T-helper 2 cell treated with Interferon-gamma antibody and Interleukin-4, amounts not matched to agents 5 μg/mL and 100 μg/mL, for 36 hours (primary cell): ENCODE data around the gene PHF13.

Experiments used
- DNase-seq: peaks from one replicate; pipeline ENCODE4 v3.0.0; 2021; ENCODE audit warnings: low spot score
- H3K27ac Mint-ChIP-seq: one replicate; pipeline ENCODE4 v1.8.0; 2021; ENCODE audit warnings: mild to moderate bottlenecking, mixed read lengths
- H3K27me3 Mint-ChIP-seq: one replicate; pipeline ENCODE4 v1.8.0; 2021; ENCODE audit warnings: low read depth, mixed read lengths
- H3K36me3 Mint-ChIP-seq: one replicate; pipeline ENCODE4 v1.8.0; 2021; ENCODE audit warnings: low read depth, mixed read lengths
- H3K4me1 Mint-ChIP-seq: one replicate; pipeline ENCODE4 v1.8.0; 2021; ENCODE audit warnings: low read depth, mixed read lengths
- H3K4me3 Mint-ChIP-seq: one replicate; pipeline ENCODE4 v1.8.0; 2022; ENCODE audit warnings: mild to moderate bottlenecking, moderate library complexity, mixed read lengths
- H3K9me3 Mint-ChIP-seq: one replicate; pipeline ENCODE4 v1.8.0; 2021; ENCODE audit warnings: mixed read lengths

The PHF13 gene

DNA sequence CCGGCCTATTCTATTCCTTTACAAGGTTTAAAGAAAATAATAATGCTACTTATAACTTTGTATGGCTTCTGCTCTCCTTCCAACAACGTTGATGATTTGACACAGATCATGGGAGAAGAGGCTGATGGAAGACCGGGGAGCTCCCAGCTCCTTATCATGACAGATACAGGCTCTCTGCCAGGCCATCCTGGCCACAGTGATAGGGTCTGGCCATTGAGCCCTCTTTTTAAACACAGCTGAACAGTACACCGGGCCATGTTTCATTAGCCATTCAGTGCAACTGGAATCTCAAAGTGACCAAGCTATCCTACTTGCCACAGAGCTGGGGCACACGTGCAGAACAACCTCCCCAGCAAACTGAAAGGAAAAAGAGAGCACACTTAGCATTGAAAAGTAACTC, 53.2 kb downstream of the PHF13 start:
- no peaks in the 10 kb centered on the region for H3K9me3 Mint-ChIP-seq
- H3K4me3 Mint-ChIP-seq, result no peak overlapping the region

DNA sequence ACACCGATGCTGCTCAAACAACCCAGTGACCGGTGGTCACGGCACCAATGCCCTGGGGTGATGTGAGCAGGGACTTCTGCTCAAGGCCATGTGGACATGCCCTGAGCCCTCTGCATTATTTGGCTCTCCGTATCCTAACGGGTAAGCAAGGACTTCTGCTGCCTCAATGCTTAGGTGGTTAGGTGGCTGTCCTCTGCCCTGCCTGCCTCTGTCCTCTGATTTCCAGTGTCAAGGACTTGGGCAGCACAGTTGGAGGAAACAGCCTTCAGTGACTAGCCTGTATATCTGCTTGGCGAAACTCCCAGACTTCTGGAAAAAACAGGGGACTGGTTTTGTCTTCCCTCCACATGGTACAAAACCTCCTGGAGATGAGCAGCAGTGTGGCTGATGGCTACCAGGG, 53.6 kb downstream of the PHF13 start:
- Mint-ChIP-seq H3K4me3 (no peak overlapping the region), H3K4me1 (no peaks in the 10 kb centered on the region), H3K9me3 (no peaks in the 10 kb centered on the region), H3K27ac (no peak overlapping the region), H3K36me3 (peaks cover 18% of the 10 kb centered on the region), H3K27me3 (no peaks in the 10 kb centered on the region)
- no peak for DNase-seq

More for the DNA sequence above, 53.2 kb downstream of the PHF13 start:
- no peak for DNase-seq
- Mint-ChIP-seq H3K4me1 (no peaks in the 10 kb centered on the region), H3K36me3 (peaks cover 18% of the 10 kb centered on the region), H3K27me3 (no peaks in the 10 kb centered on the region), H3K27ac (no peak overlapping the region)

DNA sequence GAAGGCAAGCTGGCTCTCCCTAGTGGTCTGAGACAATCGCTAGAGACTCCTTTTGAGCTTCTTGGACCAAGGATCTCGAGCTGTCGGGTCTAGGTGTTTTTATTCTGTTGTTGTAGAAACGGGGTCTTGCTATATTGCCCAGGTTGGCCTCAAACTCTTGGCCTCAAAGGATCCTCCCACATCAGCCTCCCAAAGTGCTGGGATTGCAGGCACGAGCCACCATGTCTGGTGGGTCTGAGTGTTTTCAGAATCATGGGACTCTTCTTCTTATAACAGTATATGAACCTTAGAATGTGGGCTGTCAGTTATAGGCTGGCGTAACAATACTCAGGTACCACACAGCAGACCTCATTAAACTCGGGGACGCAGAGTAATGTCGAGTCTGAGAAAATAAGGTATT, 55.0 kb downstream of the PHF13 start:
- H3K27ac Mint-ChIP-seq, result no peak overlapping the region
- peaks cover 15% of the 10 kb centered on the region for H3K36me3 Mint-ChIP-seq

DNA sequence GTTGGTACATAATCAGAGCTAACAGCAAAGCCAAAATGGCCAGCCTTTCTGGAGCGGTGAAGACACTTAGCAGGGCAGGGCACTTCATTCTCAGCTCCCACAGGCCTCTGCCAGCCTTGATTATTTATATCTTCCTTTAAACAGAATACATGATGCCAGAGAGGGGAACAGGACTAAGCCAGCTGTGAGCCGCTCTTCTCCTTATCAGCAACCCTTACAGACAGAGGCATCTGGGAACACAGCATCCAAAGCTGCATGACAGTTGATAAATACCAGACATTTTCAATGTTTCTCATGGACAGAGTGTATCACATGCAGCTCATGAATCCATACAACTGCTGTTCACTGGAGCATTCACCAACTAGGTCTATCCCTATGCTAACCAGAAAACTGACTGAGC, 59.0 kb downstream of the PHF13 start:
- Mint-ChIP-seq H3K9me3 (no peaks in the 10 kb centered on the region), H3K4me1 (peaks cover 3% of the 10 kb centered on the region), H3K36me3 (peaks cover 24% of the 10 kb centered on the region), H3K27me3 (no peaks in the 10 kb centered on the region), H3K4me3 (no peak overlapping the region), H3K27ac (no peak overlapping the region)
- DNase-seq, result no peak

More for the DNA sequence above, 55.0 kb downstream of the PHF13 start:
- no peak for DNase-seq
- no peak overlapping the region for H3K4me3 Mint-ChIP-seq
- no peaks in the 10 kb centered on the region for H3K4me1 Mint-ChIP-seq
- H3K27me3 Mint-ChIP-seq, result no peaks in the 10 kb centered on the region
- no peaks in the 10 kb centered on the region for H3K9me3 Mint-ChIP-seq
